Stimulated activated naive CD4-positive, alpha-beta T cell treated with Interleukin-2 at 50 U/mL for 16 hours (primary cell): ENCODE results near the gene KIRREL3.

Experiments used
- DNase-seq: peaks from one replicate; lab custom pipeline; 2025; lab: John Stamatoyannopoulos, UW

Gene KIRREL3

DNA sequence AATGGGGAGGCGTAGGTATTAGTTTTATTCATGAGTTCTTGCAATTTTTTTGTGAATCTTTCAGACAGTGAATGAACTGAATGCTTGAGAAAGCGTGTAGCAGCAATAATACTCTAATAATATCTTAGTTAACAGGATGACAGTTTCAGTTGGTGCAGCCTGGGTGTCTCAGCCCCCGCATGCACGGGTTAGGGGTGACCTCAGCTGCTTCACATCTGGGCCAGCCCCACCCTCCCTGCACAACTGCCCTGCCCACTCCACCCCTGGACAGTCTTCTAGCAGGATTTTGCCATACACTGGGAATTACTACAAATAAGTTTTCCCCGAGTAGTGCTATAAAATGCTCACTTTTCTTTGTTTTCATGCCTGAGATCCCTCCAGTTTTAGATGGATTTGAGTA lies 561.9 kb downstream of the KIRREL3 start:
- DNase-seq: no peak

- DNase-seq: no peak
Measured at GRCh38 chr11:126438272-126438671, 562.3 kb downstream of the KIRREL3 start.

DNA sequence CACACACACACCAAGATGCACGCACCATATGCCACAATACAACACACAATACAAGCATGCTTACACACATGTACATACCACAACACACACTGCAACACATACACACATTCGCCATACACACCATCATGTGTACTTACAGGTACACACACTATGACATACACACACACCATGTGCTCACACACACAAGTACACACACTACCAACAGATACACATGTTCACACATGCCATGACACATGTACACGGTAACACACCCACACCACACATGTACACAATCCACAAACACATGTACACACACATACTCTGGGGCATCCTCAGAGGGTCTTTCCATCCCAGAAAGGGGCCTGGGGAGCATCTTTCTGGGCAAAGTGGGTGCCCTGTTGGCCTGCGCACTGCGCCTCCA lies 562.8 kb downstream of the KIRREL3 start:
- no peak for DNase-seq

GRCh38 chr11:126436209-126436755 lies 564.3 kb downstream of the KIRREL3 start:
- no peak for DNase-seq

GRCh38 chr11:126434950-126435335 lies 565.6 kb downstream of the KIRREL3 start:
- no peak for DNase-seq

GRCh38 chr11:126433989-126434949 lies 566.3 kb downstream of the KIRREL3 start:
- no peak for DNase-seq

DNA sequence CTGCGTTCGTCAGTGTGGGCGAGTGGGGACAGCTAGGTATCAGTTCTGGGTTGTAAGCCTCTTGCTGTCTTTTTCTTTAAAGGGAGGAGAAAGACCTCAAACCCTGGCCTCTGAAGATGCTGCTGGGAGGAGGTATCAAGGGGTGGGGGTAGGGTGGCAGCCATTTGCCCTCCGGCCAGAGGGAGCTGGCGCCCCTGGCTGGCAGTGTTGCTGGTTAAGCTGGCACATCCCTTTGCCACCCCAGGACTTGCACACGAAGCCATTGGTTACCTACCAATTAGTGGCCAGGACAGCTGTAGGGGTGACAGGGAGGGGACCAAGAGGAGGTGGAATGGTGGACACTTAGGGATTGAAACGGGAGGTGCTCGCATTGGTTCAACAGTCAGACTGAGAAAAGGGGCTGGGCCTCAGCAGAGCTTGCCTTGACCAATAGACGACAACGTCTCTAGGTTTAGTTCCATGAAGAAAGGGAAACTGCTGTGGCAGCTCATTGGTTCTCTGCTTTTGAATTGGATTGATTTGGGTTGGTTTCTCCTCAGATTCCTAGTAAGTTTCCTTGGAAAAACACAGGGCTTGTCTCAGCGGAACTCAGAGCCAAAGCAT lies 567.2 kb downstream of the KIRREL3 start:
- DNase-seq: no peak

DNA sequence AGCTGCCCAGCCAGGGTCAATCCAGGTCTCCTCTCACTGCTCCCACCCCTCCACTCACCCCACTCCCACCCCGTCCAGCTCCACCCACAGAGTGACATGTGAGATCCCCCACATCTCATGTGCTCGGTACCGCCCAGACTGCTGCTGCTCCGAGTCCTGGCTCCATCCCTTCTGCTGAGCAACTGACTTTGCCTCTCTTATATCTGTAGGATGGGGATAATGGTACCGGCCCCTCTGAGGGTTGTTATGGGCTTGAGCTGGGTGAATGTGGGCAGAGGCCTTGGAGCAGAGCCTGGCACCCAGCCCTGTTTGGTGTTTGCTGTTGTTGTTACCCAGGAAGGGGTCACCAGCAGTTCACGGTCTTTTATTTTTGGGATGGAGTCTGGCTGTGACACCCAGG lies 568.0 kb downstream of the KIRREL3 start:
- DNase-seq: no peak

DNA sequence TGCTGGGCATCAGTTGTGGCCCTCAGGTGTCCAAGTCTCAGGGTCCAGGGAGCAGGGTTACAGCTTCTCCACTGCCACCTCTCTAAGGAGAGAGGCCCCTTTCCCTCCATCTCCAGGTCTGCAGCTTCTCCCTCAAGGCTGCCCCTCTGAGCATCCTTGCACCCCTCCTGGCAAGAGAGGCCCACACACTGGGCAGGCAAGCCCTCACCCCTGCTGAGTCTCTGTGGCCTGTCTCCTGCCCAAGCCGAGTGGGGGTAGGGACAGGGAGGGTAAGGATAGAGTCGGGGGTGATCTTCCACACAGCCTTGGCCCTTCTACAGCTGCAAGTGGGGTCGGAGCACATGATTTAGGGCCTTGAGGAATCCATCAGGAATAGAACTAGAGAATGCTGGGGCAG lies 568.5 kb downstream of the KIRREL3 start:
- no peak for DNase-seq

DNA sequence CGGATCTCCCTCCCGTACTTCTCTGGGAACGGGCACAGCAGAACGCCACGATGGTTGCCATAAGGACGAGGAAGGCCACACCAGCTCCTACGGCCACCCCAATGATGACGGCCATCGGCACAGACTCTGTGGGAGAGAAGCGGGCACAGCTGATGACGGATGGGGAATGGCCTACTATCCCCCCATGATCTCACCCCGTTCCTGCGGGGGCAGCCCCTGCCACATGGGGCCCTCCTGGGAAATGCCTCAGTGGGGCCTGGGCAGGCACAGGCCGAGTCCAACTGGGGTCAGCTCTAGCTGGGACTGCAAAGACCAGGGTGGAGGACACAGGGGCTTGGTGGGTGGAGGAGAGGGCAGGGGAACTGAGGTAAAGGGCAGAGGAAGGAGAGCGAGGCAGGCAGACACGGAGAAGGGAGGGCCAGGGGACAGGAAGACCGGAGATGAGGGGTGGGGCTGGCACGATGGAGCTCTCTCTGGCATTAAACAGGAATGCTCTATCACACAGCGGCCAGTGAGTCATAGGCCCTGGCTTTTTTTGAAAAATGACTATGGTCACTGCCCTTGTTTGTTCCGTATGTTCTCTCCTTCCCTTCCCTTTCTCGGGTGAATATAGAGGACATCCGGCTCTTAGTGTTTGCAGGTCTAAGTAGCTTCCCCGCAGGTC lies 569.0 kb downstream of the KIRREL3 start:
- no peak for DNase-seq

DNA sequence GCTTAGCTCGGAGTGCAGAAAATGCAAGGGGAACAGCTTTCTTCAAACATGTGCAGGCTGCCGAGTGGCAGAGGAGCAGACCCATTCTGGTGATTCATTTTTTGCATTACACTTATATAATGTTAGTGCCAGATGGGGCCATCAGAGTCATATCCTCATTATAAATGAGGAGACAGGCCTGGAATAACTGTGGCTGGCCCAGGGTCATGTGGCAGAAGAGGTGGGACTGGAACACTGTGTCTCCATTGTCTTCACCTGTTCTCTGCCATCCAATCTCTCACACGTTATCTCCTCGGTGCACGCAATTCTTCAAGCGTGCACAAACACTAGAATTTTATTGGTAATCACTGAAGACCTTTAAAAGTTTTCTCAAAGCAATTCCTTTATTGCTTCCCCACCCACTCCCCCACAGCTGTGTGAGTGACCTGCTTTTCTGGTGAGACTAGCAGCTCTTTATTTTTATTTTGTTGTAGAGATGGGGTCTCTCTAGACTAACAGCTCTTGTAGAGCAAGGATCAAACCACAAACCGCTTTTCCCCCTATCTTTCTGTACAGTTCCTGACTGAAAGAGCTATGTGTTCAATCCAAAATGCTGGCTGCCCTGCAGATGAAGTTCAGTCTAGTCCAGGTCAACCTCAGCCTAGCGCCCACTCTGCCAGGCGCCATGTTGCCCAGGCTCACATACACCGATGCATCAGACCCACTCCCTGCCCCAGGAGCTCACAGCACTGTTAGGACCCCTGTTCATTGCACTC lies 569.8 kb downstream of the KIRREL3 start:
- DNase-seq: no peak

DNA sequence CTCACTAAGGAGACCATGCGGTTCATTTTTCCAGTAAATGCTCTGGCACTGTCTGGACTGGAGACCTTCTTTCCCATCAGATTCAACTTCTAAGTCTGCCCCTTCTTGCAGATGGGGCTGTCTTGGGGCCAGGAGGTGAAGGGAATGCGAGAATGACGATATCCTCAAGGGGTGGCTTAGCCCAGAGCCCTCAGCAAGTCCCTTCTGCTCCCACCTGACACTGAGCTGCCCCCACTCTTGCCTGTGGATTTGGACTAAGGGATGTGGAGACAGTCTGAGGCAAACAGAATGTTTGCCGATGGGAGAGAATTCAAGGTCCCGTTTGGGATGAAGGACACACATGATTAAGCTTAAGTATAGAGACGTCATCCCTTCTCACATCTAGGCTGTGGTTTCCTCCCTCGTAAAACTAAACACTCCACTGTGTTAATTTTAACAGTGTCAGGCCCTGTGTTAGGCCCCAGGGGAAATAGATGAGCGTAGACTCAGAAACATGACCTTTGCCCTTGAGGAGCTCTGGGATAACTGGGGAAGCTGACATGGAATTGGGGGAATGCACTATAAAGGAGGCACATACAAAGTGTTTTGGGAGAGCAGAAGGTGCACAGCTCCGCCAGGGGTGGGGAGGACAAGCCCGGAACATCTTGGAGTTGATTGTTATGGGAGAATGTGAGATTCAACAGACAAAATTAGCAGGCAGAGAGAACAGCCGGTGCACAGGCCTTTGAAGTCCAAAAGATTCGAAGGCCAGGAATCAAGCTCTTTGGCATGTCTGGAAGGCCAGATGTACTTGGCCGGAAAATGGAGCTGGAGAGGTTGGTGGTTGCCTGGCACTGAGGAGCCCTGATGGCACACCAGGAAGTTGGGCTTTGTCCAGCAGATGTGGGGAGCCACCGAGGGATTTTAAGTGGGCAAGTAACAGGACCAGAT lies 573.5 kb downstream of the KIRREL3 start:
- DNase-seq: no peak

- DNase-seq: no peak
Measured at GRCh38 chr11:126426106-126426505, 574.5 kb downstream of the KIRREL3 start.

GRCh38 chr11:126424471-126425039 lies 576.0 kb downstream of the KIRREL3 start:
- no peak for DNase-seq

GRCh38 chr11:126423743-126424142 lies 576.8 kb downstream of the KIRREL3 start:
- DNase-seq: no peak

- DNase-seq: no peak
Measured at GRCh38 chr11:126423154-126423553, 577.4 kb downstream of the KIRREL3 start.

DNA sequence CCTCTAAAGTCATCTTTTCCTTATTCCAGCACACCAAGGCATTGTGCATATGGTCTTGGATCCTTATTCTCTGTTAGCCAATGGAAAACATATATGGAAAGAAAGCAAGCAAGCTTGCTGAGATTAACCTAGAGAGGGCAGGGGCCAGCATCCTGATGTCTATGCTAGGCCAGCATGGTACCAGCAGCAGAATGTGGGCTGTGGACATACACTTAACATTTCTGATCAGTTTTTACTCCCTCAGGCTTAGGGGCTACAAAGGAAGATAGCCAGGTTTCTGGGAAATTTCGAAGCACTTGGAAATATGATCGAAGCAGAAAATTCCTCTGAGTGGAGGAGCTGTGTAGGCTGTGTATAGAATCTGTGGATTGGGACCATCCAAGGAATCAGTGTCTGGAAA lies 578.1 kb downstream of the KIRREL3 start:
- no peak for DNase-seq

DNA sequence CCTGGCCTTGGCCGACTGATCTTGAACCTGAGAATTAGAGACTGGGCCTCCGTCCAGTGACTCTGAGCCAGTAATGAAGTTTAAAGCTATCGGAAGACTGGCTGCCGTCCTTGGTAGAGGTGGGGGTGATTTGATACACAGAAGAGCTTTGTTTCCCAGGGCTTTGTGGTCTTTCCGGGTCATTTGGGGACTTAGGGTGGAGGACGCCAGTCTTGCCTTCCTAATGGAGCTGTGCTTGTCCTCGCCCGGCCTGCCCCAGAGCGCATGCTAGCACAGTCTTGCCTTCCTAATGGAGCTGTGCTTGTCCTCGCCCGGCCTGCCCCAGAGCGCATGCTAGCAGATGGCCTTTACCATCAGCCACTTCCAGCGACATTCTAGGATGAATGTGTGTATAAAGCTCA lies 579.3 kb downstream of the KIRREL3 start:
- no peak for DNase-seq

DNA sequence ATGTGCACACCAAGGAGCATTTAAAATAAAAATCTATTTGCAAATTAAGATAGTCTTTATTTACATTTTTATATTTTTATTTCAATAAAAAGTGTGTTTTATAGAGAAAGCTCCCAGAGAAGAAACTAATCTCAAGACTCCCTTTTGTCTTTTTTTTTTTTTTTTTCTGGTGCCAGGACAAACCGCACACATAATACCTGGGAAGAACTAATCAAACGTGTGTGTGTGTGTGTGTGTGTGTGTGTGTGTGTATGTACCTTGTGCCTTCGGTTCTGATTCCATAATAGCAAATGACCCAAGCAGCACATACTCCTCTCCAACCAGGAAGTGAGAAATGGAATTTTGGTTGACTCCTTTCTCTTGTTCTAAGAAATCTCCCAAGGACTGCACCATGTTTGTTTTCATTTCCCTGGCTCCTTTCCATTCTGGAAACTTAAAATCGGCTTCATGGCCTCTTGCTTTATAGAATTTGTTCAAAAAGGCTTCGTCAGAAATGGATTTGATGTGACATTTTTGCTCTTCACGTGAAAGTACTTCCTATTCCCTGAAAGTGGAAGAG lies 579.8 kb downstream of the KIRREL3 start:
- DNase-seq: no peak
